ENCODE measurements around the gene OR2Y1.
"Not testable (repeated sequence)": the region's sequence is repeated elsewhere in the genome, so short reads cannot be mapped to it uniquely, and the experiment has no call there.

Gene OR2Y1

GRCh38 chr5:180739271-180739670 lies 587 bp downstream of the OR2Y1 start:
- DNase-seq (ENCODE audit: low spot score) = no peak

GRCh38 chr5:180736536-180736935 lies 3.3 kb downstream of the OR2Y1 start:
- no peak for DNase-seq (ENCODE audit: low spot score)

- DNase-seq (ENCODE audit: low spot score) = no peak
Measured at GRCh38 chr5:180724944-180725343, 14.9 kb downstream of the OR2Y1 start.

- DNase-seq (ENCODE audit: low spot score) = no peak
Measured at GRCh38 chr5:180723936-180724335, 15.9 kb downstream of the OR2Y1 start.

- DNase-seq (ENCODE audit: low spot score) = no peak
Measured at GRCh38 chr5:180720486-180720885, 19.4 kb downstream of the OR2Y1 start.

GRCh38 chr5:180719781-180720180 lies 20.1 kb downstream of the OR2Y1 start:
- no peak for DNase-seq (ENCODE audit: low spot score)

- DNase-seq (ENCODE audit: low spot score) = peak; percentile 52
Measured at GRCh38 chr5:180718810-180719453, 20.9 kb downstream of the OR2Y1 start.

GRCh38 chr5:180717989-180718388 lies 21.9 kb downstream of the OR2Y1 start:
- DNase-seq (ENCODE audit: low spot score) = no peak

GRCh38 chr5:180704362-180704761 lies 35.5 kb downstream of the OR2Y1 start:
- no peak for DNase-seq (ENCODE audit: low spot score)

- no peak for DNase-seq (ENCODE audit: low spot score)
Measured at GRCh38 chr5:180703912-180704311, 35.9 kb downstream of the OR2Y1 start.

GRCh38 chr5:180703371-180703770 lies 36.5 kb downstream of the OR2Y1 start:
- not testable (repeated sequence) for DNase-seq (ENCODE audit: low spot score)

GRCh38 chr5:180700440-180700839 lies 39.4 kb downstream of the OR2Y1 start:
- not testable (repeated sequence) for DNase-seq (ENCODE audit: low spot score)

- no peak for DNase-seq (ENCODE audit: low spot score)
Measured at GRCh38 chr5:180699042-180699441, 40.8 kb downstream of the OR2Y1 start.

GRCh38 chr5:180696116-180696515 lies 43.7 kb downstream of the OR2Y1 start:
- no peak for DNase-seq (ENCODE audit: low spot score)

- no peak for DNase-seq (ENCODE audit: low spot score)
Measured at GRCh38 chr5:180692429-180692828, 47.4 kb downstream of the OR2Y1 start.

- DNase-seq (ENCODE audit: low spot score) = no peak
Measured at GRCh38 chr5:180691046-180691445, 48.8 kb downstream of the OR2Y1 start.

- DNase-seq (ENCODE audit: low spot score) = no peak
Measured at GRCh38 chr5:180690562-180690961, 49.3 kb downstream of the OR2Y1 start.

GRCh38 chr5:180689775-180690174 lies 50.1 kb downstream of the OR2Y1 start:
- DNase-seq (ENCODE audit: low spot score) = no peak

All from CD4-positive, alpha-beta T cell treated with Interleukin-6 at 100 ng/mL for 8 hours (primary cell).